Smooth muscle cell (in vitro differentiated cells): ENCODE results near the gene SPTA1. TPM values are rescaled to one million over a fixed set of nuclear protein-coding genes. Genes with fewer than 3 reads are reported as not detected.

Source experiments
- DNase-seq: peaks from one replicate; lab custom pipeline; 2025; ENCODE audit not compliant: unreplicated experiment; lab: John Stamatoyannopoulos, UW
- H2AFZ ChIP-seq: fragments of 200-600 bp; sonication (generic); 2 replicates; pipeline ENCODE4 v1.6.0; 2016; ENCODE audit warnings: antibody characterized with exemption, low read depth, mild to moderate bottlenecking
- H3F3A ChIP-seq: fragments of 200-600 bp; sonication (generic); 2 replicates; pipeline ENCODE4 v1.6.0; 2017; ENCODE audit warnings: antibody characterized with exemption, low read depth
- H3K27ac ChIP-seq: fragments of 200-600 bp; sonication (generic); 2 replicates; pipeline ENCODE4 v1.5.1; 2016; ENCODE audit warnings: low read depth, mild to moderate bottlenecking
- H3K27me3 ChIP-seq: fragments of 200-600 bp; sonication (generic); 2 replicates; pipeline ENCODE4 v1.6.1; 2016; ENCODE audit warnings: low read depth, mild to moderate bottlenecking
- H3K36me3 ChIP-seq: fragments of 200-600 bp; sonication (generic); 2 replicates; pipeline ENCODE4 v1.5.1; 2016; ENCODE audit warnings: low read depth
- H3K4me1 ChIP-seq: fragments of 200-600 bp; sonication (generic); 2 replicates; pipeline ENCODE4 v1.5.1; 2016; ENCODE audit warnings: low read depth
- H3K4me2 ChIP-seq: fragments of 200-600 bp; sonication (generic); 2 replicates; pipeline ENCODE4 v1.6.0; 2016; ENCODE audit warnings: mild to moderate bottlenecking
- H3K4me3 ChIP-seq: fragments of 200-600 bp; sonication (generic); 2 replicates; pipeline ENCODE4 v1.5.1; 2016; ENCODE audit warnings: mild to moderate bottlenecking
- H3K79me2 ChIP-seq: fragments of 200-600 bp; sonication (generic); 2 replicates; pipeline ENCODE4 v1.6.0; 2016; ENCODE audit warnings: low read depth, mild to moderate bottlenecking
- H3K9ac ChIP-seq: fragments of 200-600 bp; sonication (generic); 2 replicates; pipeline ENCODE4 v1.6.0; 2016; ENCODE audit warnings: low read depth
- H3K9me3 ChIP-seq: fragments of 200-600 bp; sonication (generic); replicated peaks from 2 replicates; pipeline ENCODE4 v1.5.1; 2016; ENCODE audit warnings: low read depth
- H4K20me1 ChIP-seq: fragments of 200-600 bp; sonication (generic); 2 replicates; pipeline ENCODE4 v1.6.0; 2016; ENCODE audit warnings: low read depth
- WGBS: methylation state at CpG from one replicate; pipeline ENCODE4 v1.1.7; 2016; ENCODE audit warnings: low lambda C conversion rate; 5-methylcytosine and 5-hydroxymethylcytosine counted together
- polyA plus RNA-seq: library from polyadenylated mRNA; unstranded; fragments of >200 nt; fragmentation: Nextera tagmentation; extraction: Ambion mirVana; gene quantifications from 2 replicates; pipeline ENCODE4 v1.2.1, GENCODE V29; 2016
- total RNA-seq: library from RNA; depleted of rRNA; stranded (reverse); fragments of >200 nt; gene quantifications from 2 replicates; pipeline ENCODE4 v1.2.3, GENCODE V29; 2014
- TF ChIP-seq, protein P1 (sequence below): fragments of 200-600 bp; sonication (generic); IDR thresholded peaks from 2 replicates; pipeline ENCODE4 v1.5.1; 2017; ENCODE audit warnings: borderline replicate concordance, mild to moderate bottlenecking, antibody characterized with exemption; ENCODE audit not compliant: insufficient read depth, poor library complexity, severe bottlenecking

The SPTA1 gene
- total and polyA plus RNA-seq, 2 experiments from 2014 or later: 0.55 TPM; not detected in 1

- Histone ChIP-seq H2AFZ (no peak within 1 kb of the TSS), H3K9me3 (no peaks in the 10 kb centered on the region), H3F3A (no peaks in the 10 kb centered on the region), H4K20me1 (no peaks in the 10 kb centered on the region), H3K4me1 (no peaks in the 10 kb centered on the region), H3K36me3 (no peaks in the 10 kb centered on the region), H3K27ac (no peak within 1 kb of the TSS), H3K9ac (no peak within 1 kb of the TSS), H3K27me3 (no peaks in the 10 kb centered on the region), H3K79me2 (no peaks in the 10 kb centered on the region), H3K4me3 (no peak within 1 kb of the TSS), H3K4me2 (no peak within 1 kb of the TSS)
- WGBS: 79% methylated on average over 2 of the region's 2 CpGs
- TF ChIP-seq, protein P1, sequence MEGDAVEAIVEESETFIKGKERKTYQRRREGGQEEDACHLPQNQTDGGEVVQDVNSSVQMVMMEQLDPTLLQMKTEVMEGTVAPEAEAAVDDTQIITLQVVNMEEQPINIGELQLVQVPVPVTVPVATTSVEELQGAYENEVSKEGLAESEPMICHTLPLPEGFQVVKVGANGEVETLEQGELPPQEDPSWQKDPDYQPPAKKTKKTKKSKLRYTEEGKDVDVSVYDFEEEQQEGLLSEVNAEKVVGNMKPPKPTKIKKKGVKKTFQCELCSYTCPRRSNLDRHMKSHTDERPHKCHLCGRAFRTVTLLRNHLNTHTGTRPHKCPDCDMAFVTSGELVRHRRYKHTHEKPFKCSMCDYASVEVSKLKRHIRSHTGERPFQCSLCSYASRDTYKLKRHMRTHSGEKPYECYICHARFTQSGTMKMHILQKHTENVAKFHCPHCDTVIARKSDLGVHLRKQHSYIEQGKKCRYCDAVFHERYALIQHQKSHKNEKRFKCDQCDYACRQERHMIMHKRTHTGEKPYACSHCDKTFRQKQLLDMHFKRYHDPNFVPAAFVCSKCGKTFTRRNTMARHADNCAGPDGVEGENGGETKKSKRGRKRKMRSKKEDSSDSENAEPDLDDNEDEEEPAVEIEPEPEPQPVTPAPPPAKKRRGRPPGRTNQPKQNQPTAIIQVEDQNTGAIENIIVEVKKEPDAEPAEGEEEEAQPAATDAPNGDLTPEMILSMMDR: no peak
- DNase-seq: no peak
These were observed 34.1 kb upstream of the SPTA1 start, which contains the start of gene OR6K3 for GRCh38 chr1:158720620-158721019. Gene OR6K3 (minus strand): TSS chr1:158720720. CDS start chr1:158718115, 2,605 bp downstream.

- no peaks in the 10 kb centered on the region for H4K20me1 ChIP-seq
- H3K36me3 ChIP-seq: no peaks in the 10 kb centered on the region
- H3K9me3 ChIP-seq: no peaks in the 10 kb centered on the region
- no peak overlapping the region for H3K4me3 ChIP-seq
- H3K4me2 ChIP-seq: no peak overlapping the region
- WGBS: 92% methylated on average over 3 of the region's 3 CpGs
- H3K9ac ChIP-seq: no peak overlapping the region
- no peak overlapping the region for H3K27ac ChIP-seq
- H2AFZ ChIP-seq: peak overlapping the region; percentile 39
- no peaks in the 10 kb centered on the region for H3F3A ChIP-seq
- H3K79me2 ChIP-seq: no peaks in the 10 kb centered on the region
- no peak for DNase-seq
- H3K4me1 ChIP-seq: no peaks in the 10 kb centered on the region
- H3K27me3 ChIP-seq: no peaks in the 10 kb centered on the region
- TF ChIP-seq, protein P1: no peak
These were observed 33.1 kb upstream of the SPTA1 start for GRCh38 chr1:158719664-158720063.

- H2AFZ ChIP-seq: no peak overlapping the region
These were observed 30.8 kb upstream of the SPTA1 start for GRCh38 chr1:158717344-158717743.

GRCh38 chr1:158716335-158716734 is 29.8 kb upstream of the SPTA1 start:
- no peak overlapping the region for H2AFZ ChIP-seq
- H3K36me3 ChIP-seq: no peaks in the 10 kb centered on the region
- H3K4me3 ChIP-seq: no peak overlapping the region
- H3K79me2 ChIP-seq: no peaks in the 10 kb centered on the region
- no peaks in the 10 kb centered on the region for H3K9me3 ChIP-seq
- no peaks in the 10 kb centered on the region for H4K20me1 ChIP-seq
- H3K27ac ChIP-seq: peak overlapping the region; percentile 54
- TF ChIP-seq, protein P1: no peak
- no peaks in the 10 kb centered on the region for H3F3A ChIP-seq
- no peak for DNase-seq
- peaks cover 10% of the 10 kb centered on the region for H3K27me3 ChIP-seq
- H3K9ac ChIP-seq: no peak overlapping the region
- no peak overlapping the region for H3K4me2 ChIP-seq
- WGBS: 80% methylated on average over 1 of the region's 1 CpG
- H3K4me1 ChIP-seq: no peaks in the 10 kb centered on the region

More at GRCh38 chr1:158717344-158717743, 30.8 kb upstream of the SPTA1 start:
- H3K4me1 ChIP-seq: no peaks in the 10 kb centered on the region
- H3K9ac ChIP-seq: no peak overlapping the region
- no peaks in the 10 kb centered on the region for H4K20me1 ChIP-seq
- 89% methylated on average over 6 of the region's 6 CpGs for WGBS
- no peaks in the 10 kb centered on the region for H3K36me3 ChIP-seq
- no peak overlapping the region for H3K4me2 ChIP-seq
- H3F3A ChIP-seq: no peaks in the 10 kb centered on the region
- TF ChIP-seq, protein P1: no peak
- H3K27me3 ChIP-seq: peaks cover 3% of the 10 kb centered on the region
- H3K27ac ChIP-seq: no peak overlapping the region
- no peak overlapping the region for H3K4me3 ChIP-seq
- H3K9me3 ChIP-seq: no peaks in the 10 kb centered on the region
- H3K79me2 ChIP-seq: no peaks in the 10 kb centered on the region
- DNase-seq: no peak
